NCI-H510A (cell line): Measurements from ENCODE around the gene TENM4.

ENCODE experiments used
- DNase-seq: peaks from one replicate; lab custom pipeline; 2025; lab: John Stamatoyannopoulos, UW

The TENM4 gene

GRCh38 chr11:79447038-79447786 is 6.4 kb upstream of the TENM4 start:
- no peak for DNase-seq

DNA sequence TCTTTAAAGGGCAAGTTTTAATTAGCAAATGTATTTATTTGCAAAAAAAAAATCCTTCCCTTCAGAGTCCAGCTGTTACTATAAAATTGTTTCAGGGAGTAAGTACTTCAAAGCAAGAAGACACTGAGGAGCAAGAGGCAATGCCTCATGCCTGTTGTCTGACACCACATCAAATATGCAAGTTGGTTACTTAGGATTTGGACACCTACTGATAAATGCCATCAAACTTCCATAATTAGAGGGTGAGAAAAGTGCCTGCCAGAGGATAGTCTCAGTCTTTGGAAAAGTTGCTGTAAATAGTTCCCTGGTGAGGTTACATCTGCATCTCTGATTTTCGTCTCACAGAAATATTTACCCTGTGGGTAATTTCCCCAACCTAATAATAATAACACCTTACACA is 4.1 kb upstream of the TENM4 start:
- DNase-seq, result no peak

DNA sequence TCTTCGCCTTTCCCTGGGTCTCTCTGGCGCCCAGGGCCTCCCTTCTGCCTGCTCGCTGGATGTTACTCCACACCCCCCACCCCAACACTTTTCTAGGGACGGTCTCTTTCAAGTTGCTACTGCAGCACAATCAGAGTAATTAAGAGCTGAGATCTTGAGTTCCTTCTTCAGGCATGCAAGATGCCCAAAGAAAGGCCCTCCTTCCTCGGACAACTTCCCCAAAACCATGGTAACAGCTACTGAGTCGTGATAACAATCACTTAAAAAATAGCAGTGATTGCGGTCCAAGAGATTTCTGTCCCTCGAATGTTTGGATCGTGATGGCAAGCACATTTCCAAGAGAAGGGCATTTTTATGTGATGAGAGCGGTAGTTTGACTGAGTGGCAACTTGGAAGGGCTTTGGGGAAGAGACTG is 638 bp upstream of the TENM4 start:
- DNase-seq, result no peak

- DNase-seq, result no peak
These were observed 802 bp downstream of the TENM4 start for GRCh38 chr11:79439886-79440570.

DNA sequence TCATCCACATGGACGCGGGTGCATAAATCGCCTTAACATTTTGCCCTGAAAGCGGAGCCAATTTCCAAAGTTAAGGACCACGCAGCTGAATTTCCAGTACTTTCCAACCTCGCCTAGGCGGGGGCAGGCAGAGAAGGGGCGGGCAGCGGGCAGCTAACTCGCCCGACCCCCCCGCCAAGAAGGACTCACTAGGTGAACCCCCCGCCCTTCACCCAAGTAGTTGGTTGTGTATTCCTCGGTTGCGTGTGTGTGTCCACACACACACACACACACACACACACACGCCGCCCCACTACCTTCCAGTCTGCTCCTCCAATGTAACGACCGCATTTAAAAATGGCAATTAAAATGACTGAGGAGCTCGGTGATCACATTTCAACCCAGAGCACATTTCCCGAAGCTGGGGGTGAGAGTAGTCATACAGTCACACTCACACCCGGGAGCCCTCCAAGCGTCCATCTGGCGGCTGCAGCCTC is 1.4 kb downstream of the TENM4 start:
- no peak for DNase-seq

GRCh38 chr11:79438631-79439409 is 2.0 kb downstream of the TENM4 start:
- DNase-seq, result no peak

DNA sequence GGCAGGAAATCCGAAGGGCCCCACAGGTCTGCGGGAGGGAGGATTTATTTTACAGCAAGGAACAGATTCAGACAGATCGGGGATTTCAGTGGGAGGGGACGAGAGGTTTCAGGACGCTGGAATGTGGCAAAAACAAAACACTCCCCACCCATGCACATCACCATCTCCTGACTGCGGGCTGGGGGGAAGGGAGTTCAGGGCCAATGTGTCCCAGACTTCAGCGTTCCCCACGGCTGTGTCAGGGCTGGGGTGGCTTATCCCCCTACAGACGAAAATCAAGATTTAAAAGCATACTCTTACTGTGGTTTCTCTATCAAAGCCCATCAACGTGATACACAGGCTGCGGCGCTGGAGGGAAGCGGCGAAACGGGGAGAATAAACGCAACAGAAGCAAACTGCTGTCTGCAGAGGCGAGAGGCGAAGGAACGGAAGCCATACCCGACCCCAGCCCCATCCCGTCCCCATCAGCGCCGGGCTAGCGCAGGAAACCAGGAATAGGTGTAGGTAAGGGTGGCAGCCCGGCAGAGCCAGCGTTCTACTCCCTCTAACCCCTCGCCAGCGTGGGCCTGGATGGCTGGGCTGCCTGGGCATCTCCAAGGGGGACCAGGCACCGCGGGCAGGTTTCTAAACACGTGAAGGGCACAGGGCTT is 2.7 kb downstream of the TENM4 start:
- no peak for DNase-seq

DNA sequence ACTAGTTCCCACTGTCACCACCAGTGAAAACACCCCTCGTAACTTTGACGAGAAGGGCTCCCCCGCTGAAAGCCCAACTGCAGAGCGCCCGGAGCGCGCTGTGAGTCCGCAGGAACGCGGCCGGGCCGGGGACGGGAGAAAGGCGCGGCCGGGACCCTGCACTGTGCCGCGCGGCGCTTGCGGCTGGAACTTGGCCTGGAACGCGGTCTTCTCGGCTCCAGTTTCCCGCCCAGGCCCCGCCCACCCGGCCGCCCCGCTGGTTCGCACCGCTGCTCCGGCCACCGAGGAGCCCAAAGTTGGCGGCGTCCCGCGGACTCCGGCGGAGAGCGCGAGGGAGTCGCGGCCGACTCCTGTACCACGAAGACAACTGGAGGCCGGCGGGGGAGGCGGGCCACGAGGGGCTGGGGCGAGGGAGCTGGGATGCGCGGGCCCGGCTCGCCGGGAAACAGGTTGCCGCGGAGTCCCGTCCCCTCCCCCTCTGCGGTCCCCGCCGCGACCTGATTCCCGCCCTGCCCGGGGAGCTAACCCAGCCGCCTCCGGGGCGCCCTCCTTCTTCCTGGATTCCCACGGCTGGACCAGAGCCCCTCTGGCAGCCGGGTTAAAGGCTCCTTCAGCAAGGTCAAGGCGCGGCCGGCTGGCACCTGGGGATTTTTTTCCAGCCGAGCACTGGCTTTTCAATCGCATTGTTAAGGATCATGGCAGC is 3.4 kb downstream of the TENM4 start:
- peak; percentile 46 for DNase-seq

GRCh38 chr11:79436919-79437277 is 3.9 kb downstream of the TENM4 start:
- no peak for DNase-seq

- DNase-seq, result no peak
These were observed 6.5 kb downstream of the TENM4 start for GRCh38 chr11:79434283-79434682.

GRCh38 chr11:79432138-79432537 is 8.7 kb downstream of the TENM4 start:
- no peak for DNase-seq

GRCh38 chr11:79431535-79431934 is 9.3 kb downstream of the TENM4 start:
- no peak for DNase-seq

DNA sequence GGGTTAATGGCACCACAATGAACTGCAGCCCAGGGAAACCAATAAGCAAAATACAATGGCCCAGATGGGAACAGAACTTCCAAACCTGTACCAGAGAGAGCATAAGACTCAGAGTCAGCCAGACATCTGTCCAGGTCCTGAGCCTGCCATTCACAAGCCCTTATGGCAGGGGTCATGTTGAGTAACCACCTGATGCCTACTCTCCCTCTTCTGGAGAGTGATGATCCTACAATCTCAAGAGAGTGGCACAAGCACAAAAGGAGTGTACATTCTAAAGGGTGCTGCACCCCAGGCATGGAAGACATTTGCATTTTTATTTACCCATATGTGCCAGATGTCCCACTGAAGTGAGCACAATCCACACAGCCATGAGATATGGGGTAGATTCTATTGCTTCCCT is 10.6 kb downstream of the TENM4 start:
- DNase-seq, result no peak

DNA sequence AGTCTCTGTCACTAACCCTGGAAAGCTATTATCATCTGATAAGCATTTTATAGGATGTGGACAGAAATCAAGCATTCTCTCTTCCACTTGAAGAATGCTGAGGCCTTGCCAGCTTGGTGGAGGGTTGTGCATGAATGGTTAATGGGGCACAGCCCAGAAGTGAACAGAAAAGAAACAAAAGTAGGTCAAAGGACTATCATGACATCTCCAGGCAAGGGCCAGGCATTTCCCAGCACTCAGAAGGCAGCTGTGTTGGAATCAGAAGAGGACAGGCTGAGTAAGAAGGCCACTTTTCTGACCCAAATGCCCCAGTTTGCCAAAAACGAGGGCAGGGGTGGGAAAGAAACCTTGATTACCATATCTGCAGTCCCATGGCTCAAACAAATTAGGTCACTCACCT is 12.4 kb downstream of the TENM4 start:
- no peak for DNase-seq

DNA sequence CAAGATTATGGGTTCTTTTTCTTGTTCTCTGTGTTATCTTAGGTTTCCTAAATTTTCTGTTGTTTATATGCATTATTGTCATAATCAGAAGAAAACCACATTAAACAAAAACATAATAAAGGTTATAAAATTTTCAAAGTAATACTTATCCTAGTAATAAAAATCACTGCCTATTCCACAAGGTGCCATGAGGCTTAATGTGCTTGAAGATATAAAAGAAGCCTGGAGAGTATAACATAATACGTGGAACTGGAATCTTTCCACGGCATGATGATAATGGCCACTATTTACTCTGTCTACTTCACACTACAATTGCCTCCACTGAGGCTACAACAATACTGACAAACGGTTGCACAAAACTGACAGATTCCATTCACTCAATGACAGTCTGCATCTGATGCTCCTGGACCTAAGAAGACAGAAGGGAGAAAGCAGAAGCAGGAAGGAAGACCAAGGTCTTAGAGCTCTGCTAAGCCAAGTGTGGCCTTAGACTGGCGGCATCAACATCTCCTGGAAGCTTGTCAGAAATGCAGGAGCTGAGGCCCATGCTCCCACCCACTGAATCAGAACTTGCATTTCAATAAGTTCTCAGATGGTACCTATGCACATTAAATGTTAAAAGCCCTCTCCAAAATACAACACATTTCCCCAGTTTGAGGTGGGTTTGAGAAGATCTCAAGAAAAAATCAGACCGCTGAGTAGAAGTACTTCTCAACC is 13.1 kb downstream of the TENM4 start:
- no peak for DNase-seq

- no peak for DNase-seq
These were observed 13.7 kb downstream of the TENM4 start for GRCh38 chr11:79427126-79427525.

- DNase-seq, result no peak
These were observed 15.4 kb downstream of the TENM4 start for GRCh38 chr11:79425463-79425862.

GRCh38 chr11:79423736-79424135 is 17.1 kb downstream of the TENM4 start:
- no peak for DNase-seq

DNA sequence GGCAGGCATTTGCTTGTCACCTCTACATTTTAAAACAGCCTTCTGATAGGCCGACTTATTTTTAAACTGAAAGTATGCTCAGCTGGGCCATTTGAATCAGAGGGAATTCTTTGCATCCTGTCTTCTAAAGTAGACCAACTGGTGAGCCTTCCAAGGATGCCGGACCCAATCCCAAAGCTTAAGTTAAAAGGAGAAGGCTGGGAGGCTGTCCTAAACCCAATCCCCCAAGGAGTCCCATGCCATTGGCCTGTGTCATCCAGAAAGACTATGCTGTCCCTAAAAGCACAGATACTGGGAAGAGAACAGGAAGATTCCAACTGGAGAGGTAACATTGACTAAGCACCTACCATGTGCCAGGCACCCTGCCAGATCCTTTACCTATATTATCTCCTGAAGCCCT is 18.0 kb downstream of the TENM4 start:
- no peak for DNase-seq

DNA sequence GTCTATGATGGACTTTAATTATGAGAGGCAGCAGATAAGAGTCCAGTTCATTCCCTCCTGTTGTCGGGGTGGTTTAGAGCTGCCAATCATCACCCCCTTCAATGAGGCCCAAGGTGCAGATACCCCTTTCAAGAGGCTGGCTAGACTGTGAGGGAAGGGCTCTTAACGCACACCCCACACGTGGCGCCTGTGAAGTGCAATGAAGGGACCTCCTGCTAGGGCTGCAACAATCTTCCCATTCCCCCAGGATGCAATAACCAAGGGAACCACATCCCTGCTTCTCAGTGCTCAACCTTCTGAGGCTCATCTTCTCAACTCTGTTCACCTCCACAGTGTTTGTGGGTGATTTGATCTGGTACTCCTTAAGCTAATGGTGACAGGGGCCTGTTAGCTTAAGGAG is 19.0 kb downstream of the TENM4 start:
- DNase-seq, result no peak

DNA sequence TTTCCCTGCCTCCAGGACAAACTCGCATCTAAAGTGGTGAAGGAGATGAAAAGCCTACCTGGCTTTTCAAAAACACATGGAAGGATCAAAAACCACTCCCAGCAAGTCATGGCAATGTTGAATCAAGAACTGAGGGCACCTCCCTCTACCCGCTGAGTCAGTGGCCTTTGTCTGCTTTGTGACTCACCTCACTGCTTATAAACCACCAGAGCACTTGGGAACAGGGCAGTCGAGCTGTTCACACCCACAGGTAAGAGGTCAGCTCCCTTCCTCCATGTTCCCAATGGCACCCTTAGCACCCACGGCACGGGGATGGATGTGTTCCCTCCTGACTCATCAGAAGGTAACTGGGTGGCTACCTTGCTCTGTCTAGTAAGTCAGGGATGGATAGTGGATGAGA is 21.7 kb downstream of the TENM4 start:
- no peak for DNase-seq
